Erythroblast (primary cell): ENCODE results near the gene CAPG.

ENCODE experiments used
- DNase-seq, 2 experiments: peaks; one replicate each; lab custom pipeline; 2025; lab: John Stamatoyannopoulos, UW
- GATA1 ChIP-seq: IDR thresholded peaks from 2 replicates; pipeline ENCODE4 v1.6.1; 2011; ENCODE audit warnings: low read depth, mild to moderate bottlenecking, control low read depth, low read length, moderate library complexity
- POLR2A ChIP-seq: IDR thresholded peaks from 2 replicates; pipeline ENCODE4 v1.6.1; 2011; ENCODE audit warnings: mild to moderate bottlenecking, low read length

Gene CAPG

GRCh38 chr2:85409845-85410583 lies at the start of gene CAPG:
TSS of gene CAPG (minus strand) at chr2:85410366. CDS start at chr2:85402145, 8,221 bp downstream.
- TF ChIP-seq POLR2A (peak; percentile 62), GATA1 (no peak)
- DNase-seq: peak; percentile 35 to 50

GRCh38 chr2:85459771-85460170 lies 49.6 kb upstream of the CAPG start:
- TF ChIP-seq POLR2A: no peak
- TF ChIP-seq GATA1: no peak
- DNase-seq: no peak

- TF ChIP-seq POLR2A (no peak), GATA1 (no peak)
- no peak for DNase-seq
Observed at GRCh38 chr2:85458601-85459563, 48.7 kb upstream of the CAPG start.

- DNase-seq: no peak
- TF ChIP-seq GATA1: no peak
- TF ChIP-seq POLR2A: no peak
Observed at GRCh38 chr2:85457877-85458316, 47.7 kb upstream of the CAPG start.

- DNase-seq: no peak
- TF ChIP-seq GATA1 (no peak), POLR2A (no peak)
Observed at GRCh38 chr2:85457043-85457442, 46.9 kb upstream of the CAPG start.

GRCh38 chr2:85455552-85456090 lies 45.5 kb upstream of the CAPG start:
- TF ChIP-seq POLR2A (no peak), GATA1 (no peak)
- DNase-seq: no peak

- DNase-seq: no peak
- TF ChIP-seq GATA1: no peak
- TF ChIP-seq POLR2A: no peak
Observed at GRCh38 chr2:85453571-85453970, 43.4 kb upstream of the CAPG start.

GRCh38 chr2:85452237-85452636 lies 42.1 kb upstream of the CAPG start:
- DNase-seq: no peak
- TF ChIP-seq GATA1 (no peak), POLR2A (no peak)

GRCh38 chr2:85449214-85449588 lies 39.0 kb upstream of the CAPG start:
- TF ChIP-seq POLR2A: no peak
- no peak for TF ChIP-seq GATA1
- no peak for DNase-seq

- TF ChIP-seq POLR2A: no peak
- TF ChIP-seq GATA1: no peak
- no peak for DNase-seq
Observed at GRCh38 chr2:85448461-85449213, 38.5 kb upstream of the CAPG start.

GRCh38 chr2:85447222-85447585 lies 37.0 kb upstream of the CAPG start:
- no peak for DNase-seq
- no peak for TF ChIP-seq GATA1

- TF ChIP-seq POLR2A (no peak), GATA1 (no peak)
Observed at GRCh38 chr2:85446296-85447221, 36.4 kb upstream of the CAPG start.

More at GRCh38 chr2:85446296-85447221, 36.4 kb upstream of the CAPG start:
- no peak for DNase-seq
